Anterior cingulate cortex (tissue), 58 donors: ENCODE measurements around the gene IRX2.

Experiments used
- DNase-seq, 58 donors: peaks; one replicate each; lab custom pipeline; 2025; lab: John Stamatoyannopoulos, UW

Gene IRX2

DNA sequence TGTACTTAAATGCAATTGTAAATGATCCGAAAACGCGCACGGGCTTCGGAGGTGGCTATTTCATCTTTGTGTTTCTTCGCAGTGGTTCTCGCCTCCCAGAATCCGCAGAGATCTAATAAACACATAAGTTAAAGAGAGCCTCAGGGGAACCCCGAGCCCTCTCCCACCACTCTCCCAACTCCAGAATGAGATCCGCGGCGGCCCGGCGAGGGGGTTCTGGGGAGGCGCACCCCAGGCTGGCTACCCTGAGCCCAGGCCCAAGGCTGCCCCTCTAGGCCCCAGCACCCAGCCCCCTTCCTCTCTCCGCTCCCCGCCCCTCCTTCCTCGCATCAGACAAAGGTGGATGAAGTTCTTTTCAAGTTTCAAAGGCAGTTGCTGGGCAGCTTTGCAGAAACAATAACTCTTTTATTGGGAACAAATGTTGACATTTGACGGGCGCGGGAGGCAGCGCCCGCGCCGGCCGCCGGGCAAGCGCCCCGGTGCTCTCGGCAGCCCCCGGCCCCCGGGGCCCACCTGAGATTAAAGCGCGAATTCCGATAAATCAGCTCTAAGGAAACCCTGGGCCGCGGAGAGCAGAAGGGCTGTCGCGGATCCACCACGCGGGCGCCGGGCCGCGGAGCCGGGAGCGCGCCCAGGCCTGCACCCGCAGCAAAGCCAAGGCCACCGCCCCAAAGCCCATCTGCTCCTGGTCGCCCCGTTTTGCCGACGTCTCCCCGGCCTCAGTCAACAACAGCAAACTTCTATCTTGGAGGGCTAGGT lies 8.4 kb downstream of the IRX2 start:
- no peak for DNase-seq

DNA sequence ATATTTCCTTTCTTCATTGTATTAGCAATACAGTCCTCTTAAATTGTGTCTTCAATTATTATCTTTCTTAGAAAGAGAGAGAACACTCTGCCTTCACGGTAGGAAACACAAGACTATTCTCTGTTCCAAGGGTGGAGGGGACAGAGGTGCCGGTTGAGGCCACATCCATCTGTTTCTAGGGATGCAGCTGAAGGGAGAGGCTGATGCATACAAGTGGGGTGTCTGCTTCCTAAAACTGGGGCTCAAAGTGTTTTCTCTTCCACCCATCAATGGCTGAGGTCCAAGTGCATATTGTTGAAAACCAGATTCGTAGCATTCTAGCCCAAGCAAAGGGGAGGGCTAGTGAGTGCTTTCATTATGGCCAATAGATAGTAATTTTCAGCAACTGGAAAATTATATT lies 9.5 kb downstream of the IRX2 start:
- DNase-seq = no peak

GRCh38 chr5:2740876-2741555 lies 10.5 kb downstream of the IRX2 start:
- no peak for DNase-seq

GRCh38 chr5:2740051-2740875 lies 11.2 kb downstream of the IRX2 start:
- no peak for DNase-seq

- DNase-seq = peak in 2 of 58 donors; percentile 3 to 8
Measured at GRCh38 chr5:2739360-2740050, 12.0 kb downstream of the IRX2 start.

DNA sequence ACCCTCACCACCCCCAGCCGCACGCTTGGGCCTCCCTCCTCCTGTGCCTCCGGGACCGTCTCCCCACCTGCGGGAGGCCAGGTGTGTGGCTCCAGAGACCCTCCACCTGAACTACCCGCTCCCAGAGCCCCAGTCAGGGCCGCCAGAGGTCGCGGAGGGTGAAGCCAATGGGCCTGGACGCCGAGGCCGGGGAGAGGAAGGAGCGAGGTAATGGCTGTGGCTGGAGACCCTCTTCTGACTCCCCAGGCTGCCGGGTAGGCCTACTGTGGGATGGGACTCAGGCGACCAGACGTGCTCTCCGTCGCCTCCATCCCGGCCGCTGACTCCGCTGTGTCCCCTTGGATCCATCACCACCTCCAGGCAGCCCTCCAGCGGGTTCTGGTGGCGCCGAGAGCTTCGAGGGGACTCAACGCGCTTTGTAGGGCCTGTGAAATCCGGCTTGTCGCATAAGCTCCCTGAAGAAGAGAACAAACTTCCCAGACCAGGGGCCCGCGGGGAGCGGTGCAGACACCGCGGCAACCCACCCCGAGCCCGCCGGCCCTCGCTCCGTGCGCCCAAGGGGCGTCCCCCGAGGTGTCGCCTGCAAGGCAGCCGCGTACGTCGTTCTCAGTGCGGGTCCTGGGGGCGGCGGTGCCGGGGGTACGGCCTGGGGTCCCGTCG lies 12.6 kb downstream of the IRX2 start:
- no peak for DNase-seq

DNA sequence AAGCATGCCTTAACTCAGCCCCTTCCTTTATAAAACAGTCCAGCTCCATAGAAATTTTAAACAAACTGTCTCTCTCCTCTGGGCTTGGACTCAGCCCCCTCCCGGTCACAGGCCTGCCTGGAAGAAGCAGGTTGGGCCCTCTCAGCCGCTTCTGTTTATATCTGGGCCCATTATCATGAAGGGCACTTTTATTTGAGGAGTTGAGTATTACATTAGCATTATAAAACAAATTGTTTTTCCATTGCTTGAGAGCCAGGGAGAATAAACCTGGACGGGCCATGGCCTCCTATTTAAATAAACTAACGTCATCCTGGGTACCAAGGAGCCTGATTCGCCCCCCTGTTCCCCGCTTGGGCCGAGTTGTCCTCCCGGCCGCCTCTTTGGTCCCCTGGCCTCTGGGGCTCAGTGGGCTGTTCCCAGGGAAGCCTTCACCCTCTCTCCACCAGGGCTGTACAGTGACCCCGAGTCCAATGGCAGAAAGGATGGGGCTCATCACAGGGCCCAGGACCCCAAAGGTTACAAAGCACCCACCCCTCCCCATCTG lies 13.2 kb downstream of the IRX2 start:
- DNase-seq = no peak

DNA sequence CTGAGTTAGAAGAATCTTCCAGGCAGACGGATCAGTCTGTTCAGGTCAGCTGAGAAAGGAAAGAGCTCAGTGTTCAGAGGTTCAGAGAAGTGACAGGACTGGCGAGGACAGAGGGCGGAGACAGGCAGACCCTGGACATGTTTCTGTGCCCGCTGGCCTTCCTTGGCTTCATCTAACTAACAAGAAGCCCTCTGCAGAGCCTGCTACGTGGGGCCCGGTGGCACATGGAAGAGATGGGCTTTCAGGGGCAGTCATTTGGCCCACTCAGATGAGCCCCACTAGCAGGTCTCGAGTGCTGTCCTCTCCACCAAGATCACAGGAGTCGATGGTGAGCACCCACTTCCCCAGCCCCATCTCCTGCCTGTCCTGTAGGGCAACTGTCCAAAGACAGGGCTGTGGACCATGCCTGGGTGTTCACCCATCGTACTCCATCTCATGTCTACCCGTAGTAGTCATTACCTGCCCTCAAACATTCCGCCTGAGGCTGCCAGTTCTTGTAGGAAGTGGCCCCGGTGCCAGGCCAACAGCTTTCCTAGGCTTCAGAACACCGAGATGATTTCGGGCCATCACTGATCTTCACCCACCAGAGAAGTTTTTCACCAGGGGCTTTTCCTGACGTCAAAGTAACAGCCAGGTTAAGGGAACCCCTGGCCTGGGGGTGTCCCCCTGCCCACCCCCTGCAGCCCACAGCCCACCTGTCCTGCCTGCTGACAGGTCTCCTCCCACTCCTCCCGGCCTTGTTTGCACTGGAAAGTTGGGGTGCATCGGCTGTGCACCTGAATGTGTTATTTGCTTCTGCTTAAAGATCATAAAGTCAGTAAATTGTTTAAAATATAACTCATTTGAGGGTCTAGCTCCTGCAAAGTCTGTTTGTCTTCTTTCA lies 14.0 kb downstream of the IRX2 start:
- DNase-seq = no peak

DNA sequence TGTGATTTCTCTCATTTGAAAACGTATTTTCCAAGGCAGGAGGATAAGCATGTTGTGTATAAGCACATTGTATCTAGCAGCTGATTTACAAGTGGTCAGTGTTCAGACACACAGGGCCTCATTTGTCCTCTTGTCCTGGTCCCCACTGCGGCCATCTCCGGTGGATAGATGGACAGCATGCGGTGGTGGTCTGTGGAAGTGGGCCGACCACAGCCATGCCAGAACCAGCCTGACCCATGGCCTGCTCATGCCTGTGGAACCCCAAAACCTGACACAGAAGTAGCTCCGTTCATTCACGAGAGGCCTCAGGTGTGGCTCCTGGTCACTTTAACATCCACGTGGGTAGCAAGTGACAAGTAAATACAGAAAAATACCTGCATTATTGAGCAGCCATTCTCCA lies 14.6 kb downstream of the IRX2 start:
- DNase-seq = no peak

- no peak for DNase-seq
Measured at GRCh38 chr5:2735996-2736395, 15.5 kb downstream of the IRX2 start.

DNA sequence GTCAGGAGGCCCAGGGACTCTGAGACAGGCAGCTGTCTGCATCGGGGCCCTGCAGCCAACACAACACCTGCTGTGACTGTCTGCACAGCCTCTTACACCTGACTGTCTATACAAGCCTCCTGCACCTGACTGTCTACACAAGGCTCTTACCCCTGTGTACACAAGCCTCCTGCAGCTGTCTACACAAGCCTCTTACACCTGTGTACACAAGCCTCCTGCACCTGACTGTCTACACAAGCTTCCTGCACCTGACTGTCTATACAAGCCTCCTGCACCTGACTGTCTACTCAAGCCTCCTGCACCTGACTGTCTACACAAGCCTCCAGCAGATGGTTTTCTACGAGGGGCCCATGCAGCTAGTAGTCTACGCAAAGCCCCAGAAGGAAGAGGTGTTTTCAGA lies 18.6 kb downstream of the IRX2 start:
- no peak for DNase-seq

GRCh38 chr5:2732004-2732403 lies 19.5 kb downstream of the IRX2 start:
- no peak for DNase-seq

DNA sequence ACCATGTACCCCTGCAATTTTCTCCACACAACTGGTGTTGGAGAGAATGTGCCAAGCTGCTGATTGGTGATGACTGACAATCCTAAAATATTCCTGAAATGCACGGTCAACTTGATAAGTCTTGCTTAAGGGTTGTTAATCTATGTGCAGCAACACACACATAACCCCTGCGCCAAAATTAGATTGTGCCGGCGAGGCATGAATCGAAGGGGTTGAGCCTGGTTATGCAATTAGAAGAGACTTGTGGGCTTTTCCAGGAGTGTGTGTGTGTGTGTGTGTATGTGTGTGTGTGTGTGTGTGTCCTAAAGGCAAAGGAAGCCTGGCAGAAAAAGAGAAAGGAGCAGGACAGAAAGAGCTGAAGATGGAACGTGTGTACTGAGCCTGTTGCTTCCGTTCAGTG lies 22.3 kb downstream of the IRX2 start:
- DNase-seq = no peak

DNA sequence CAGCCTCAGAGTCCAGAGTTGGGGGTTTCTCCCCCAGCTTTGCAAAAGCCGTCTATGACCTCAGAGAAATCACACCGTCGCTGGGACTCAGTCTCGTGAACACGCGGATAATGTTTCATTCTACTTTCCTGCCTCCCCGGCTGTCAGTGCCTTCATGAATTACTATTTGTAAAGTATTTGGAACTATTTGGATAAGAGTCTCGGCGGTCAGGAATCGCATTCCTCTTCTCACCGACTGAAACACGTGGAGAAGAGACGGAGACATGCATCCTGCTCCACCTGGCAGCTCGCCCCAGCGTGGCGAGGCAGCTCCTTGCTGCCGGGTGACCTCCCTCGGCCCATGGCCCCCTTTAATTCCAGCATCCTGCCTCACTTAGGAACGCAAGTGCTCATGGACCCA lies 23.9 kb downstream of the IRX2 start:
- DNase-seq = no peak

DNA sequence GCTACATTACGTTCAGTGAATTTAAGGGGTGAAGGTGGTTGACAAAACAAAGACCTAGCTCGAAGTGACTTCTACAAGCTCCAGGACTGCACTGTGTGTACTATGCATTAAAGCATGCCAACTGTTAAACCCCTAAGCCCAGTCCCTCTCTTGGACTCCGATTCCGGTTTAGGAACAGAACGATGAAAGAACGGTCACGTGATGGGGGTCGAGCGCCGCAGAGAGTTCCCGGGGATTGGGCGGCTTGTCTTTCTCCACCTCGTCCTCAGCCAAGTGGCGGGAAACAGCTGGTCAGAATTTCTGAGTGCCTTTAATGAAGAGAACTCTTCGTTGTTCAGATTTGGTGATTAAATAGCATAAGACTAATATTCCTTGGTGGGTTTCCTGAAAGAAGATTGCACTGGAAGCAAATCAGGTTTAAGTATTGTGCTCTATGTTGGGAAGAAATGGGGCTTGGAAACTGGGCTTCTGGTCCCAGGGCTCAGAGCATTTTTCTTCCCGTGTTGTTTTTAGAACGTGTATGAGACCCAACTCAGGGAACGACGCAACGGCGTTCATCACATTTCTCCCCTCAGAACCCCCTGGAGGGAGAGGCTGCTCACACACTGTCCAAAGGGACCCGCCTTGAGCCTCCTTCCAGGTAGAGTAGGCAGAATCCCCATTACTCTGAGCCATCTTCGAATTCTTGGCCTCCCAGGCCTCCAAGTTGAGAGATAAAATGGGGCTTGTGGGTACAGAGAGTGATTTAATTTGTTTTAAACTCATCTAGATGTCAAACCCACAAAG lies 25.3 kb downstream of the IRX2 start:
- no peak for DNase-seq

- no peak for DNase-seq
Measured at GRCh38 chr5:2724831-2725230, 26.6 kb downstream of the IRX2 start.

- DNase-seq = no peak
Measured at GRCh38 chr5:2724031-2724581, 27.4 kb downstream of the IRX2 start.

DNA sequence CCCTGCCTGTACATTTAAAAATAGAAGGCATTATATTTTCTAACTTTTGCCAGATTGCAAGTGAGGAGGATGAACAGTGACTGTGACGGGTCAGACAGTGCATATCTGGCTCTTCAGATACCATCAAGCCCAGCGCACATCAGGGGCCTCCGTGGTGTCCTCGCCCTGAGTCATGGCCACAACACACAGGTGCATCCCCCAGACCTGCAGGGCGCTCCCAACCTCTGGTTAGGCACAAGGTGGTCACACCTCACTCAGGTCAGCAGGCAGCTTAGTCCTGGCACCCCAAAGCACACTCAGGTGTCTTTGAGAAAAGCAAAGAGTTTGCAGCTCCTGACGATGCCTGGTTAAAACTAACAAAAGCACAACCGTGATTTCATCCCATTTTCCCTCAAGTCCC lies 28.6 kb downstream of the IRX2 start:
- DNase-seq = no peak
